ENCODE results near the gene ABHD4.
A peak's percentile ranks its signal among the peaks of the same experiment; 100 is the strongest.

- TF ChIP-seq CTCF (IDR thresholded peaks at IDR 0.05 in 2 of 3, conservative IDR thresholded peaks at IDR 0.05 in 1 of 3; ENCODE audit: control insufficient read depth in 2 of 3, extremely low read depth in 1 of 3, insufficient read depth in 1 of 3, low read depth in 3 of 3, low read length in 3 of 3) (no peak), TAF1 (IDR thresholded peaks at IDR 0.05; ENCODE audit: borderline replicate concordance, low read depth, low read length) (no peak), POLR2A (IDR thresholded peaks at IDR 0.05; ENCODE audit: low read depth, low read length) (peak; percentile 21; the same call in 1 of the 2 replicates), TARDBP (IDR thresholded peaks at IDR 0.05; ENCODE audit: borderline replicate concordance) (no peak), ATF7 (IDR thresholded peaks at IDR 0.05; ENCODE audit: low read depth) (peak; percentile 62), SUZ12 (IDR thresholded peaks at IDR 0.05; ENCODE audit: unreplicated experiment) (no peak), MAX (IDR thresholded peaks at IDR 0.05; ENCODE audit: low read depth, low read length) (no peak), SP1 (IDR thresholded peaks at IDR 0.05; ENCODE audit: low read depth, low read length) (peak; percentile 58), ZBTB4 (CRISPR knock-in tag; IDR thresholded peaks at IDR 0.05) (no peak), EZH2 (IDR thresholded peaks at IDR 0.05; ENCODE audit: borderline replicate concordance, control insufficient read depth, low read depth, low read length) (no peak), NFYB (IDR thresholded peaks at IDR 0.05; ENCODE audit: insufficient read depth, low read depth, low read length) (no peak), FOXM1 (IDR thresholded peaks at IDR 0.05; ENCODE audit: low read depth, low read length) (no peak), NR2C2 (IDR thresholded peaks at IDR 0.05; ENCODE audit: borderline replicate concordance, control insufficient read depth, insufficient read length, low read depth) (no peak), GABPA (IDR thresholded peaks at IDR 0.05; ENCODE audit: low read depth) (no peak)
These were observed 36.2 kb upstream of the ABHD4 start for GRCh38 chr14:22561661-22562579.
